GM18861 (cell line): ENCODE data around the gene BAIAP2.

ENCODE experiments used
- ATAC-seq: cut with Tn5 transposase; IDR thresholded peaks from one replicate; pipeline ENCODE4 v1.9.1; 2021; ENCODE audit not compliant: unreplicated experiment

Gene BAIAP2

GRCh38 chr17:81102869-81103268 is 67.9 kb downstream of the BAIAP2 start:
- ATAC-seq: no peak

GRCh38 chr17:81103379-81103778 is 68.4 kb downstream of the BAIAP2 start:
- ATAC-seq: no peak

- ATAC-seq: no peak
These were observed 71.8 kb downstream of the BAIAP2 start for GRCh38 chr17:81106716-81107115.

GRCh38 chr17:81108220-81108619 is 73.3 kb downstream of the BAIAP2 start:
- ATAC-seq: no peak

- no peak for ATAC-seq
These were observed 75.0 kb downstream of the BAIAP2 start for GRCh38 chr17:81109957-81110356.

GRCh38 chr17:81110488-81111040 is 75.6 kb downstream of the BAIAP2 start:
- no peak for ATAC-seq

- no peak for ATAC-seq
These were observed 76.1 kb downstream of the BAIAP2 start for GRCh38 chr17:81111066-81111465.

- no peak for ATAC-seq
These were observed 77.5 kb downstream of the BAIAP2 start for GRCh38 chr17:81112450-81112849.

GRCh38 chr17:81113158-81113724 is 78.3 kb downstream of the BAIAP2 start:
- ATAC-seq: no peak

GRCh38 chr17:81114351-81115093 is 79.6 kb downstream of the BAIAP2 start:
- no peak for ATAC-seq

GRCh38 chr17:81115219-81115618 is 80.3 kb downstream of the BAIAP2 start:
- ATAC-seq: no peak

GRCh38 chr17:81115749-81116464 is 81.0 kb downstream of the BAIAP2 start:
- ATAC-seq: no peak

GRCh38 chr17:81116704-81117103 is 81.8 kb downstream of the BAIAP2 start:
- no peak for ATAC-seq

GRCh38 chr17:81117672-81118198 is 82.8 kb downstream of the BAIAP2 start:
- ATAC-seq: no peak

- ATAC-seq: no peak
These were observed 83.6 kb downstream of the BAIAP2 start for GRCh38 chr17:81118308-81119221.

- peak; percentile 57 for ATAC-seq
These were observed 84.5 kb downstream of the BAIAP2 start for GRCh38 chr17:81119223-81120148.

GRCh38 chr17:81120149-81120484 is 85.2 kb downstream of the BAIAP2 start:
- ATAC-seq: no peak

GRCh38 chr17:81120695-81121621 is 86.0 kb downstream of the BAIAP2 start:
- ATAC-seq: no peak
